NCI-H446 treated with DMSO at 0.1 percent for 48 hours (cell line): Measurements from ENCODE around the gene NUDT14.

ENCODE experiments used
- DNase-seq: peaks from one replicate; lab custom pipeline; 2025; lab: John Stamatoyannopoulos, UW

The NUDT14 gene

DNA sequence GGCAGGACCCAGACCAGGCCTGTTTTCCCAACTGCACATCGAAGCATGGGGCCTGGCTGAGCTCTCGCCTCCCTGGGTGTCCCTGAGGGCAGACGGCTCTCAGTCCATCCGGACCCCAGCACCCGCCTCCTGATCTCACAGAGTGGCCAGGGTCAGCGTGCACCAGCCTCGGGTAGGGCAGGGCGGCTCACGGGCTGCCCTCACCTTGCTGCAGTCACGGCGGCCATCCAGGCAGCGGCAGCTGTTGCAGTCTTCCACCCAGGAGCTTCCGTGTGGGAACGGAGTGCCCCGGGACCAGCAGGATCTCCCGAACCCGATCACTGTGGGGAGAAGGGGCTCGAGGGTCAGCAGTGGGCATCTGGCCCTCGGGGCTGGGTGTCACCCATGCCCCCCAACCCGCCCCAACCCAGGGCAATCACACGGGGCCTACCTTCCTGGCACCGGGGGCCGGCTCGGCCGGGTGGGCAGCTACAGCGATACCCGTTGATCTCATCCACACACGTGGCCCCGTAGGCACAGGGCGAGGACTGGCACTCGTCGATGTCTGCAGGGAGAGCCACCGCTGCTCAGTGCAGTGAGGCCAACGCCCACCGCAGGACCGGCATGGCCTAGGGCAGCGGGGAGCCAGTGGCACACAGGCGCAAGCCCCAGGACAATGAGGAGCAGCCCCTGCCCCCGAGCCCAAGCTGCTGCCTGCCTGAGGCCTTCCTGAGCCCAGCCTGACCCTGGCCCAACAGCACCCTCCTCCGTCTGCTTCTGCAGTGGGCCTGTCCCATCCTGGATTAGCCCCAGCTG, 34.7 kb downstream of the NUDT14 start:
- no peak for DNase-seq

DNA sequence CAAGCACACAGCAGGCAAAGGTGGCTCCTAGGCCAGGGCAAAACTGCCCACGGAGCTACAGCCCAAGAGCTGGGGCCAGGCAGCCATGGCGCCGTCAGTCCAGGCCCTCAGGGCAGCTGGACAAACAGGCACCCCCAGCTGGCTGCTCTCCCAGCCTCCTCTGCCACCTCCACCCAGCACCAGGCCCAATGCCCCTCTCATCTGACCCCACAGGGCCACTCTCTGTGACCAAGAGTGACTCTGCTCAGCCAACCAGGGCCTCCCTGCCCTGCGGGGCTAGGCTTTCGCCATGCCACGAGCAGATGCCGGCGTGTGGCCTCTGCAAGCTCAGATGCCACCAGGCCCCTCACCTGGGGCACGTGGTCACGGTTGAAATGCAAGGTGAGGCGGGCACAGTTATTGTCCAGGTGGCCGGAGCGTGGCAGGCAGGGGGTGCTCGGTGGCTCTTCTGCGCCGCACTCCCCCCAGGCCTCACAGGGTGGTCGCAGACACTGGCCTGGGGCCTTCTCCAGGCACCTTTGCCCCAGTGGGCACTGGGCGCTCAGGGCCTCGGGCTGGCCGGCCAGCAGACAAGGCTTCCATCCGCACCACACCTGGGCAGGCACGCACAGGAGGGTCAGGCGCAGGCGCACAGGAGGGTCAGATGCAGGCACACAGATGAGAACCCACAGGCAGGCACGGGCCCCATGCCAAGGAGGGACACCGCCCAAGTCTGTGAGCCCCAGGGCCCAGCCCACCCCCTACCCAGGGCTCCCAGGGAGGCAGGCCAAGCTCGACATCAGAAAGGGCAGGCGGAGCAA, 35.5 kb downstream of the NUDT14 start:
- no peak for DNase-seq

DNA sequence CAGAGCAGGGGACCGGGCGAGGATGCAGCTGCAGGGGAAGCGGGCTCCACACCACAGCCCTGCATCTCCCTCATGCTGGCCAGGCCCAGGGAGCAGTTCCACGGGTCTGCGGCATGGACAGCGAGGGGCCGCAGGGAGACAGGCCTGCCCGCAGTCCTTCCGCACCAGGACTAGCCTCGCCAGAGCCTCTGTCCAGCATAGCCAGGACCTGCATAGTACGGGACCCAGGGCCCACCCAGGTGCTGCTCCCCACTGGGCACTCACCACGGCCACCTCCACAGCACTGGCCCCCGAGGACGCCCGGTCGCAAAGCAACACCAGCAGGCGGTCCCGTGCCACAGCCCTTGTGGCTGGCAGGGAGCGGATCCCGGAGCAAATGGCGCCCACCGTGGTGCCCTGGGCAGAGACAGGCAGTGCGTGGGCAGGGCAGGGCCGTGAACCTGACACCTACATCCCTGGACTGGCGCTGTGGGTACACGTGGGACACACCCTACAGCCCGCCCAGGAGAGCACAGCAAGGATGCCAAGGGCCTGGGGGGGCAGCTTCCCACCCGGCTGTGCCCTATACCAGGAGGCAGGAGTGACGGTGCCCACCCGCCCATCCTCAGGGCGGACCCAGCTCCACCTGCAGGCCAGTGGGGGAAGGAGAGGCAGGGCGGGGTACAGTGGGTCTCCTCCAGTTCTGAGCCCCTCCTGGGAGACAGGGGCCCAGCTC, 36.3 kb downstream of the NUDT14 start:
- no peak for DNase-seq

DNA sequence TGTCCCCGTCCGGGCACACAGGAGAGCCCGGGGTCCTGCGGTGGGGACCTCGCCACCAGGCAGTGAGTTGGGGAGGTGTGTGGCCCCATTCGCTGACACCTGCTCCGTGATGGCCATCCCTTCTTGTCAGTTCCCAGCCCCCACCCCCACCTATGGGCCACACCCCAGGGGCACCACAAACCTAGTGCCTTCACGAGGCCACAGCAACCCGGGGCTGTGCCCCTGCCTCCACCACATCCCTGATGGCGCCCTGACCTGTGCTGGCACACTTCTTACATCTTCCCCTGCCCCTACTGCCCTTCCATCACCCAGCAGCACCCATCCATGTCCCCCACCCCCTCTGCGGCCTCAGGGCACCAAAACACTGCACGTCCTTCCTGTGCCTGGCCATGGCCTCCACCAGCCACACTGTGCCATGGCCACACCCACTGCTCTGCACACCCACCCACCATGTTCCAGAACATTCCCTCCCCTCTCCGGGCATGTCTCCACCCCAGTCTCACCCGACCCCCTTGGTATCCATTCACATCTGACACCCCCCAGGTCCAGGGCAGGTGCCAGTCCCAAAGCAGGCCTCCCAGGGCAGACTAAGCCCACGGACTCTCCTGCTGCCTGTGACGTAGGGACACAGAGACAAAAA, 37.0 kb downstream of the NUDT14 start:
- DNase-seq: no peak

DNA sequence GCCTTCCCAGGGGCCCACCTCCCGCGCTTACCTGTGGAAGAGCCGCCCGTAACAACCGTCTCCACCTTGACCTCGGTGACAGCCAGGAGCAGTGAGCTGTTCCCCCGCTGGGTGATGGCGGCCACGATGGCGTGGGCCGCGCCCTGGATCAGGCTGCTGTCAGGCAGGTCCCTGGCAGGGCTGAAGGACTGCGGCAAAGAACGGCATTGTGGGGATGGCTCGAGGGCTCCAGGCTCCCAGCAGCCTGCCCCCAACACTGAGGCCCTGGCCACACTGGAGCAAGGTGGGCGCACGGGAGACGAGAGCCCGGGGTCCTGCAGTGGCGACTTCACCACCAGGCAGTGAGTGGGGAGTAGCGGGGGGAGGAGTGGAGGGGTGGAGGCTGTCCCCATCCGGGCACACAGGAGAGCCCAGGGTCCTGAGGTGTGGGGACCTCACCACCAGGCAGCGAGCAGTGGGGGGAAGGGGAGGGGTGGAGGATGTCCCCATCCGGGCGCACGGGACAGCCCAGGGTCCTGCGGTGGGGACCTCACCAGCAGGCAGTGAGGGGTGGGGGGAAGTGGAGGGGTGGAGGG, 37.6 kb downstream of the NUDT14 start:
- no peak for DNase-seq

DNA sequence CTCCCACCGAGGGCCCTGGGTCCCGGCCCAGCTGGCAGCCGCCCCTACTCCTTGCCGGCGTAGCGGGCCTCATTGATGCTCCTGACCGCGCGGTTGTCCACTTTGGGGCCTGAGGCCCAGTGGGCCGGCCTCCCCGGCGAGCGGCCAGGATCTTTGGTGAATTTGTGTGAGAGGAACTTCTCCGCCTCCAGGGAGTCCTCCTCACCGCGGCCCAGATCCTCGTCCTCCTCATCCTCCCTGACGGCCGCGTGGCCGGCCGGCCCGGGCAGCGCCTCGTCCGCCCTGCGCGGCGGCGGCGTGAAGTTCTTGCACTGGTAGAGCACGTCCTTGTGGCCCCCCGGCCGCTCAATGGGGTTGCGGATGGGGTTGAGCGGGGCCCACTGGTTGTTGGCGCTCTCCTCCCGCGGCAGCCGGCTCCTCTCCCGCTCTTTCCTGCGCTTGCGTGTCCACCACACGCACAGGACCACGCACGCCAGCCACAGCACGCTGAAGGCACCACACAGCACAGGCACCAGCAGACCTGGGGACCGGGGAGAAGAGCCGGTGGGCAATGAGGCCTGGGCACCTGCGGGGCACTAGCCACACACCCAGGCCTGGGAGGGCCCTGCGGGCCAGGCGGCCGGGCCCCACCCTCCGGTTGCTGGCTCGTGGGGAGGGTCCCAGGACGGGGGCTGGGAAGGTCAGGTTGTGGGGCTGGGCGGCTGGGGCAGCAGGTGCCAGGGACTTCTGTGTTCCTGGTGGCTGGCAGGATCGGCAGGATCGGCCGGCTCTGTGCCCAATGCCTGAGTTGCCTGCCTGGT, 38.3 kb downstream of the NUDT14 start:
- no peak for DNase-seq

DNA sequence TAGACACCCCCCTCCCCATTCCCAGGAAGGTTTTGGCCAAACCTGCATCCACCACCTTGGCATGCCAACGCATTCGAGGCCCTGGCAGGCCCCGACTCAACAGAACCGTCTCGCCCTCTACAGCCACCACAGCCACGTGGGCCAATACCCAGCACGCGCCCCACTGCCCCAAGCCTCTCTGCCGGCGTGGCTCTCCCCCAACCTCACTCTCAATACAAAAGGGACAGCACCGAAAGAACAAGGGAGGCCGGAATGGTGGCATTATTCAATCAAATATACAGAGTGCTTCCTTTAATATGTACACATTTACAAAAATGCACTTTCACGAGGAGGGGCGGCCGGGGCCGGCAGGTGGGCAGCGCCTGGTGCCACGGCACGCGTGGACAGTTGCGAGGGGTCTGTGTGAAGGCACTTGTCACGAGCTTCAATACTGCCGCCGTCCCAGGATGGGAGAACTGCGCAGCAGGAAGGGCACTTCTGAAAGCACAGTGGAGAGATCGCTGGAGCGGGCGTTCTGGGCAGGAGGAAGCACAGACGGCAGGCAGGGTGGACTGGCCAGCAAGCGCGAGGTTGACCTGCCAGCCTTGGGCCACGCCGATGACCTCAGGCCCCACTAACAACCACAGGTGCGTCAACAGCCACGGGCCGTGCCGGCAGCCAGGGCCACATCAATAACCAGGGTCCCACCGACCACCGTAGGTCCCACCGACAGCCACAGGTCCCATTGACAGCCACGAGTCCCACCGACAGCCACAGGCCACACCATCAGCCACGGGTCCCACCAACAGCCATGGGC, 39.4 kb downstream of the NUDT14 start:
- DNase-seq: no peak

DNA sequence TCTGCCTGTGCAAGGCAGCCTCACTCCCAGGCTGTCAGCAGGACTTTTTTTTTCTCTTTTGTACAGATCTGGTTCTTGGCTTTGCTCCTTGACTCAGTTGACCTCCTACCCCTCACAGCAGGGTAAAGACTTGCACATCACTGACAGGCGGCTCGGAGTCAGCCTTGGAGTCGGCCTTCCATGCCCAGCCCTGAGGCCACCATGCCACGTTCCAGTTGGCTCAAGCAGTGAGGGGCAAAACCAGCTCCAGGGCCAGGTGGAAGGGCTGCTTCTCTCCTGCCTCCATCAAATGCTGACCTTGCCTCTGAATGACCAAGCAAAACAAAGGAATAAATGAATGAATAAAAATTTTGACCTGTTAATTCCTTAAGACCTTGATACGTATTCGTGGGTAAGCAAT, 40.1 kb downstream of the NUDT14 start:
- DNase-seq: no peak

DNA sequence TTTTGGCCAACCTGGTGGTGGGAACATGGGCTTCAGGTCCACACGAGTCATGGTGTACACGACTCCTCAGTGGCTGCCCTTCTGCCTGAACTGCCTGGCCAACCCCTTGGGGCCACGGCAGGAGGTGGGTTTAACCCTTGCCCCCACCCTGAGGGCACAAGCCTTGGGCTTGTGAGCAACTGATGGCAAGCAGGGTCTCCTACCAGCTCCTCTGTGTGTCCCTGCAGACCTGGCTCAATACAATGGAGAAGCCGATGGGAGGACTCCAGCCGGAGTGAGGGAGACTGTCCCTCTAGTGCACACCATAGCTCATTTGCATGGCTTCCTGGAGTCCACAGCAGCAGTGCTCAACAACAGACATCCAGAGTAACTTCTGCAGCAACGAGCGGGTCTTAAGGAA, 40.5 kb downstream of the NUDT14 start:
- DNase-seq: no peak

DNA sequence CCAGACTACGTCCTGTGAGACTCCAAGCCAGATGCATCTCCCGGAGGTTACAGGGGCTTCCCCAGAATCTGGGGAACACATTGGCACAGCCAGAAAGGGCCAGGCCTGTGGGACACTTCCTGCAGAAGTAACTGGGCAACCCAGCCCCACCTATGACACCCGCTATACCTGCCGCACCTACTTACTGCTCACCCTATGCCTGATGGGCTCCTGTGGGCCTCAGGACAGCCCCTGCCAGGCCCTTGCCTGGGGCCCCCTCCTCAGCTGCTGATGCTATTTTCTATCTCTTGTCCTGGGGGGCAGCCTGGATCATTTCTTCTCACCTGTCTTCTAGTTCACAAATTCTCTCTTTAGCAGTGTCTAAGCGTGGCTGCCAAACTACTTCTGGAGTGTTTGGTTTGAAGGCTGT, 41.3 kb downstream of the NUDT14 start:
- no peak for DNase-seq

DNA sequence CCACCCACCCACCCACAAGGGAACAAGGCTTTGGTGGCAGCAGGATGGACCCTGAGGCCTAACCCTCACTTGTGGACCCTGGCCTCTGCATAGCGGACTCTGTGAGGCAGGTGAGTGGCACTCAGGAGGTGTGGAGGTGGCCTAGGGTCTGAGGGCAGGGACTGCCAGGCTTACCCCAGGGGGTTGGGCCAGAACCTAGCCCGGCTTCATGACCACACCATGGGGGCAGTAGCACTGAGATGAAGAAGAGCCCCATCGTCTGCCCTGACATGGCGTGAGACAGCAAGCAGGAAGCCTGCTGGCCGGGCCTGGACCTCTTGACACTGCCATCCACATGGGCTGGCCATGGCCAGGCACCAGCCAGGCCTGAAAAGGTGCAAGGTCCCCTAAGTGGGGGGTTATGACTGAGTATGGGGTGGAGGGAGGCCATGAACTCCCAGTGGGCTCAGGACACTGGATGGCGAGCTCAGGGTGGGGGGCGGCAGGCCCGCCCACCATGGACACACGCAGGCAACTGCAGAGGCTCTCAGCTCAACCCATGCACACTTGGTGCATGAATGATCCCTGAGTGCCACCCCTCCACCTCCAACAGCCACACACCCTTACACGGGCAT, 41.8 kb downstream of the NUDT14 start:
- DNase-seq: no peak

DNA sequence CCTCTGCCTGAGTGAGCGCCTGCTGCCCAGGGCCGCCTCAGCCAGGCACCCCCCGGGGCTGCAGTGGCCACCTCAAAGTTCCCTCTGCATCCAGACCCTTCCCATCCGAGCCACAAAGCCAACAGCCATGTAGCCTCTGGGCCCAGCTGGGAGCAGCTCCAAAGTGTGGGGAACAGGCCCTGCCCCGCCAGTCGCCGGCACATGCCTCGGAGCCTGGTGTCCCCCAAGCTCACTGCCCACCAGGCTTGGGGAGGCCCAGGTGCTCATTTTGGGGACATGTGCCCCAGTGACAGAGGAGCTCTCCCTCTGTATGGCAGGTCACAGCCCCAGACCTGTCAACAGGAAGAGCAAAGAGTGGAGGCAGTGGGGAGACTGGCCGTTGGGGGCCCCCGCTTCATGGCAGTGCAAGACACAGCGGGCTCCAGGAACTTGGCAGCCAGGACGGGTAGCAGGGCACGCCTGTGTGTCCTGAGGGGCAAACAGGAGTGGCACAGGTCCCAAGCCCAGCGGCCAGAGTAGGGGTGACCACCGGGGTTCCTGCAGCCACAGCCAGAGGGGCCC, 42.5 kb downstream of the NUDT14 start:
- no peak for DNase-seq

DNA sequence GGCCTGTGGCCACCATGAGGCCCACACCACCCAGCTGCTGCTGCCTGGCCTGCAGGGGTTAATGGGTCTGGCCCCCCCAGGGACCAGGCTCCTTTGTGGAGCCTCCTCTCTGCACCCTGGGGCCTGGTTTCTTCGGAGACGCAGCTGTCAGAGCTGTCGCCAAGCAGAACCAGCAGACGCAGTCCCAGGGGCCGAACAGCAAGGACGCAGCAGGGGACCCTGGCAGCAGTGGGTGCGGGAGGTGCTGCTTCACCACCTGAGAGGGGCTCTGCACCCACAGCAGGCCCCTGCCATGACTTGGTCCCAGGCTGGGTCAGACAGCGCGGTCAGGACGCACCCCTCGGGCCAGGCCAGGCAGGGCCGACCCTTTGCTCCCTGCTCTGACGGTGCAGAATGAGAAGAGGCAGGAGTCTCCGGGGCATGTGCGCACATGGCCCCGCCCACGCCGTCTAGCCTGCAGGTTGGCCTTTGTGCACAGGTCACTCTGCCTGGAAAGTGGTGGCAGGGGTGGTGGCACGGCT, 43.0 kb downstream of the NUDT14 start:
- no peak for DNase-seq

DNA sequence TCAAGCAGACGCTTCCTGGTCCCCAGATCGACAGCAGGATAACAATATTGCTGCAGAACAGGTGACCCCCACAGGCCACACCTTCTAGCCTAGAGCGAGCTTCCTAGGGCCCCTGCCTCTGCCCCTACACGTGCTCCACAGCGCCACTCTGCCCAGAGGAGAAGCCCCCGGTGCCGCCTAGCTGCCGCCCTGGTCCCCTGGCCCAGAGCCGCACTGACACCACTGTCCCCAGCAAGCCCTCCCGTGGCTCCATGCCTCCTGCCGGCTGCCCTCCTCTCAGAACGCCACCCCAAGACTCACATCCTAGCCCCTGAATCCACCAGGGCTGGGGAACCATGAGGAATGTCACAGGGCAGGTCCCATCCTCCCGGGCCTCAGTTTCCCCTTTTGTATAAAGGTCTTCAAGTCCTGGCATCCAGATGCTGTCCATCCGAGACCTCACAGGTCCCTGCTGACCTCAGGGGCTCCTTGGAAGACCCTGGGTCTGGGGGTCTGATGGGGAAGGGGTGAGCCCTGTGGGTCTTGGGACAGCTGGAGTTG, 43.6 kb downstream of the NUDT14 start:
- DNase-seq: no peak

DNA sequence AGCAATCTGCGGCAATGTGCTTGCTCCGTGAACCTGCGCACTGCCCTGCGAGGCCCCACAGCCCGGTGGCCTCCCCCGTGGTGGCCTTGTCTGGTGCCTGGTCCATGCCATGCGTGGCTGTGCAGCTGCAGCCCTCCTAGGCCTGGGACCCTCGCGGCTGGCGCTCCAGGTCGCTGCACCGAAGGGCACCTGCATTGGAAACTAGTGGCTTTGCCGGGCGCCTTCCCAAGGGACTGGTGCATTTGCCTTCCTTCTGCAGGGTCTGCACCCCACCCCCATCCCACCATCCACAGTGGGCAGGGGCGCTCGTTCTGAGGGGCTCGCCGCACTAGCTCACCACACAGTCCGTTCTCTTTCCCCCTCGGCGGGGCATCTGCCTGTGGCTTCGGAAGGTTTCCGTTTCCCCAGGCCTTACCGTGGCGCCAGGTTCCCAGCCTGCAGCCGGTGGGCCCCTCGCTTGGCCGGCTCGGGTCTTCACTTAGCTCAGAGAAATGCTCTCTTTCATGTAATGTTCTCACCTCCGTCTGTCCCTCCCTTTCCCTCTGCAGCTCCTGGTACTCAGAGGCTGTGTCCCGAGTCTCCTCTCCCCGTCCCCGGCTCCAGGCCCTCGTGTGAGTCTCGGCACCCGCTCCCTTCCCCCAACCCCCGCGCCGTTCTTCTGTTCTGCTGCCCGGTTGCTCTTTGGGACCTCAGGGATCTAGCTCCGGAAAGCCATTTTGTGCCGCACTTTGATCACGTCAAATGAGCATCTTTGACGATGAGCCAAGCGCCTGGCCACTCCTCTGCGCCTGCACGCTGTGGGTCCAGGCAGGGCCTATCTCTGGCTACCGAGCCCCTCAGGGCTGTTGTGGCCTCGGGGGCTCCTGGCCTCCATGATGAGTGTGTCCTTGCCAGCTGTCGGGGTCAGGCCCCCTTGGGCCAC, 44.5 kb downstream of the NUDT14 start:
- DNase-seq: no peak

DNA sequence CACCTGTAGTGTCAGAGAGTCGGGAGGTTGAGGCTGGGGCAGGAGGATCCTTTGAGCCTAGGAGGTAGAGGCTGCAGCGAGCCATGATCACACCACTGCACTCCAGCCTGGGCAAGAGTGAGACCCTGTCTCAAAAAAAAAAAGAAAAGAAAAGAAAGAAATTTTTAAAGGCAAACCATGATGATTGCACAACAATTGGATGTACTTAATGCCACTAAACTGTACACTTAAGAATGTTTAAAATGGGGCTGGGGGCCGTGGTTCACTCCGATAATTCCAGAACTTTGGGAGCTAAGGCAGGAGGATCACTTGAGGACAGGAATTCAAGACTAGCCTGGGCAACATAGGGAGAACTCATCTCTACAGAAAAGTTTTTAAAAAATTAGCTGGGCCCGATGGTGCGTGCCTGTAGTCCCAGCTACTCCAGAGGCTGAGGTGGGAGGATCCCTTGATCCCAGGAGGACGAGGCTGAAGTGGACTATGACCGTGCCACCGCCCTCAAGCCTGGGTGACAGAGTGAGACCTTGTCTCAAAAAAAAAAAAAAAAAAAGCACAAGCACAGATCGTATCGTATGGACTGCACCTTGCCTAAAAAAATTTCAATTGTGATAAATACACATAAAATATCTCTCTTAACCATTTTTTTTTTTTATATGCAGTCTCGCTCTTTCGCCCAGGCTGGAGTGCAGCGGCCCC, 45.3 kb downstream of the NUDT14 start:
- DNase-seq: no peak

DNA sequence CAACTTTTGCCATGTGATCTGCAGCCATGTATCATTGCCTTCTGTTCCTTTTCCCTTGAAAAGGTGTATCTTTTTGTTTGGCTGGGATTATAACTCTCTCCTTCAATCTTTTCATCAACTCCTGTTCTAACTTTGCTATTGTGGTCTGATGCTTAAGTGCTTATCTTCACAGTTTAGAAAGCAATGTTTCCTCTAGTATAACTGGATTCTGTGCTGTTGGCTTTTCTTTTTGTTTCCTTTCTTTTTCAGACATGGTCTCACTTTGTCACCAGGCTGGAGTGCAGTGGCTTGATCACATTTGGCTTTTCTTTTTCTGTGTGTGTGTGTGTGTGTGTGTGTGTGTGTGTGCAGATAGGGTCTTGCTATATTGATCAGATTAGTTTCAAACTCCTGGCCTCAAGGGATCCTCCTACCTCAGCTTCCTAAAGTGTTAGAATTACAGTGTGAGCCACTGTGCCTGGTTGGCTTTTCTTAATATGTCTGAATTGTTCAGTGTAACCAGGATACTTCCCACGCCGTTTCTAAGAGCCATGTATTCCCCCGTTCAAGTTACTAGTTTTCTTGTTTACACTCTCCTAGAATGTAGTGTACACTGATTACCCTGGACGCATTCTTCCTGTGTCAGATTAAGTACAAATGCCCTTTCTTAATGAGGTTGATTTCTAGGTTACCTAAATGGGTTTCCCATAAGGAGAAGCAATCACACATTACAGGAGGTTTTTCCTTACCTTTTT, 48.0 kb downstream of the NUDT14 start:
- DNase-seq: no peak
